ENCODE measurements around the gene KRT71.

- TF ChIP-seq CTCF (conservative IDR thresholded peaks at IDR 0.05), result no peak
- no peak for TF ChIP-seq EZH2 (IDR thresholded peaks at IDR 0.05; ENCODE audit: low read depth)
These were observed 56.3 kb downstream of the KRT71 start for GRCh38 chr12:52496590-52497071.
